HepG2 (cell line): ENCODE measurements around the gene UBE2N. TPM values are rescaled to one million over a fixed set of nuclear protein-coding genes. Genes with fewer than 3 reads are reported as not detected.
A peak's percentile ranks its signal among the peaks of the same experiment; 100 is the strongest.

Experiments
- ATF4 ChIP-seq, 2 experiments: fragments of 450-650 bp in 1 of 2; sonication (generic) in 1 of 2; formaldehyde crosslinking; IDR thresholded peaks; 2 replicates each; pipeline versions ENCODE4 v1.5.0 to v1.8.0; 2020 to 2022; ENCODE audit warnings: mild to moderate bottlenecking in 1 of 2, missing genetic modification reagents in 1 of 2
- FOXP1 ChIP-seq, 2 experiments: fragments of 450-650 bp in 1 of 2; IDR thresholded peaks; 2 replicates each; pipeline ENCODE4 v1.6.1; 2017 to 2018; ENCODE audit warnings: antibody characterized with exemption in 1 of 2
- HES4 ChIP-seq: sonication (generic); formaldehyde crosslinking; IDR thresholded peaks from 2 replicates; pipeline ENCODE4 v1.9.0; 2021; ENCODE audit warnings: mild to moderate bottlenecking, missing genetic modification reagents, borderline replicate concordance
- HNF1A ChIP-seq, 2 experiments: sonication (generic) in 1 of 2; formaldehyde crosslinking in 1 of 2; IDR thresholded peaks; 2 replicates each; pipeline versions ENCODE4 v1.4.0 to v1.6.1; 2016 to 2020; ENCODE audit warnings: borderline replicate concordance in 1 of 2, low read depth in 1 of 2, mild to moderate bottlenecking in 1 of 2, missing genetic modification reagents in 1 of 2
- JUND ChIP-seq: sonication (generic); formaldehyde crosslinking; IDR thresholded peaks from 2 replicates; pipeline ENCODE4 v1.8.0; 2022; ENCODE audit warnings: mild to moderate bottlenecking, missing genetic modification reagents
- NFYB ChIP-seq: sonication (generic); formaldehyde crosslinking; IDR thresholded peaks from 2 replicates; pipeline ENCODE4 v1.4.0; 2020; ENCODE audit warnings: missing genetic modification reagents
- NPAS2 ChIP-seq: sonication (generic); formaldehyde crosslinking; IDR thresholded peaks from 2 replicates; pipeline ENCODE4 v1.8.0; 2022; ENCODE audit warnings: mild to moderate bottlenecking, missing genetic modification reagents, borderline replicate concordance
- RCOR2 ChIP-seq: IDR thresholded peaks from 2 replicates; pipeline ENCODE4 v1.6.1; 2016; ENCODE audit warnings: missing biosample characterization, missing genetic modification reagents
- TBX2 ChIP-seq: sonication (generic); formaldehyde crosslinking; IDR thresholded peaks from 2 replicates; pipeline ENCODE4 v1.5.0; 2020; ENCODE audit warnings: missing genetic modification reagents, mild to moderate bottlenecking, borderline replicate concordance
- TRIM24 ChIP-seq: sonication (generic); formaldehyde crosslinking; IDR thresholded peaks from 2 replicates; pipeline ENCODE4 v1.8.0; 2022; ENCODE audit warnings: mild to moderate bottlenecking, missing genetic modification reagents
- USF2 ChIP-seq, 2 experiments: sonication (generic) in 1 of 2; formaldehyde crosslinking in 1 of 2; IDR thresholded peaks; 2 replicates each; pipeline versions ENCODE4 v1.5.1 to v1.6.1; 2011 to 2020; ENCODE audit warnings: borderline replicate concordance in 1 of 2, low read depth in 1 of 2, low read length in 1 of 2, mild to moderate bottlenecking in 1 of 2, missing genetic modification reagents in 1 of 2, moderate library complexity in 1 of 2
- ZNF121 ChIP-seq: sonication (generic); formaldehyde crosslinking; IDR thresholded peaks from 2 replicates; pipeline ENCODE4 v1.5.0; 2020; ENCODE audit warnings: mild to moderate bottlenecking, missing genetic modification reagents
- ZNF274 ChIP-seq: sonication (generic); formaldehyde crosslinking; IDR thresholded peaks from 2 replicates; pipeline ENCODE4 v1.5.1; 2020; ENCODE audit warnings: mild to moderate bottlenecking, missing genetic modification reagents
- ZNF451 ChIP-seq: sonication (generic); formaldehyde crosslinking; IDR thresholded peaks from 2 replicates; pipeline ENCODE4 v1.5.0; 2020; ENCODE audit warnings: mild to moderate bottlenecking, missing genetic modification reagents
- ZNF512B ChIP-seq: sonication (generic); formaldehyde crosslinking; IDR thresholded peaks from 2 replicates; pipeline ENCODE4 v1.5.1; 2020; ENCODE audit warnings: missing genetic modification reagents, mild to moderate bottlenecking, borderline replicate concordance
- ZNF75D ChIP-seq: sonication (generic); formaldehyde crosslinking; IDR thresholded peaks from 2 replicates; pipeline ENCODE4 v1.8.1; 2023; ENCODE audit warnings: missing genetic modification reagents, mild to moderate bottlenecking, borderline replicate concordance
- ZNF766 ChIP-seq: sonication (generic); formaldehyde crosslinking; IDR thresholded peaks from 2 replicates; pipeline ENCODE4 v1.5.0; 2020; ENCODE audit warnings: missing genetic modification reagents, borderline replicate concordance
- polyA plus RNA-seq, 8 experiments: library from polyadenylated mRNA; depleted of rRNA in 3 of 8; stranded (reverse) in 7 of 8; unstranded in 1 of 8; fragments of >200 nt; fragmentation: Illumina TruSeq in 4 of 8; extraction: Trizol in 4 of 8; gene quantifications; 2 replicates each; pipeline versions ENCODE4 v1.2.1 to v1.2.3, GENCODE V29; 2011 to 2016; ENCODE audit warnings: low read depth in 4 of 8, missing spikeins in 1 of 8, mixed read lengths in 1 of 8; ENCODE audit not compliant: insufficient read depth in 1 of 8
- total RNA-seq, 5 experiments: library from RNA; depleted of rRNA; stranded (reverse); fragments of >200 nt; fragmentation: Illumina TruSeq; extraction: Trizol; gene quantifications; 2 replicates each; pipeline ENCODE4 v1.2.3, GENCODE V29; 2016; ENCODE audit warnings: low read depth in 1 of 5

UBE2N gene
- total and polyA plus RNA-seq, 2 of the 13 experiments (the other 11 are each of a cell fraction or from before 2014, with no cell fraction given) = 188 to 197 TPM

GRCh38 chr12:93442411-93443340, 929 bp upstream of the UBE2N start (continued):
- TF ChIP-seq ZNF512B (CRISPR knock-in tag) = no peak
- TF ChIP-seq RCOR2 (CRISPR knock-in tag) = no peak
- no peak for TF ChIP-seq FOXP1 (IDR thresholded peaks at IDR 0.05)
- no peak for TF ChIP-seq FOXP1 (CRISPR knock-in tag; IDR thresholded peaks at IDR 0.05)
- no peak for TF ChIP-seq ATF4 (CRISPR knock-in tag; IDR thresholded peaks at IDR 0.05)
- no peak for TF ChIP-seq ZNF121
- TF ChIP-seq USF2 (IDR thresholded peaks at IDR 0.05; ENCODE audit: low read depth, low read length) = no peak
- TF ChIP-seq USF2 (CRISPR knock-in tag; IDR thresholded peaks at IDR 0.05; ENCODE audit: borderline replicate concordance) = no peak
- no peak; the same call in 1 of the 2 replicates for TF ChIP-seq HES4
- no peak for TF ChIP-seq ZNF451
- TF ChIP-seq ZNF75D (CRISPR knock-in tag) = no peak
- no peak for TF ChIP-seq TRIM24 (CRISPR knock-in tag)
- peak; percentile 48 for TF ChIP-seq ZNF274 (CRISPR knock-in tag)
- TF ChIP-seq NFYB = no peak
- TF ChIP-seq ZNF766 (CRISPR knock-in tag) = 0 out of 2 replicates have a peak, but pooled peaks have one; percentile 2
- no peak for TF ChIP-seq HNF1A (IDR thresholded peaks at IDR 0.05; ENCODE audit: low read depth)
- TF ChIP-seq HNF1A (CRISPR knock-in tag; IDR thresholded peaks at IDR 0.05; ENCODE audit: borderline replicate concordance) = no peak
- no peak for TF ChIP-seq JUND
- TF ChIP-seq TBX2 (CRISPR knock-in tag) = no peak
- TF ChIP-seq NPAS2 (CRISPR knock-in tag) = 0 out of 2 replicates have a peak, but pooled peaks have one; percentile 51
